ENCODE measurements around the gene LGSN.

DNA sequence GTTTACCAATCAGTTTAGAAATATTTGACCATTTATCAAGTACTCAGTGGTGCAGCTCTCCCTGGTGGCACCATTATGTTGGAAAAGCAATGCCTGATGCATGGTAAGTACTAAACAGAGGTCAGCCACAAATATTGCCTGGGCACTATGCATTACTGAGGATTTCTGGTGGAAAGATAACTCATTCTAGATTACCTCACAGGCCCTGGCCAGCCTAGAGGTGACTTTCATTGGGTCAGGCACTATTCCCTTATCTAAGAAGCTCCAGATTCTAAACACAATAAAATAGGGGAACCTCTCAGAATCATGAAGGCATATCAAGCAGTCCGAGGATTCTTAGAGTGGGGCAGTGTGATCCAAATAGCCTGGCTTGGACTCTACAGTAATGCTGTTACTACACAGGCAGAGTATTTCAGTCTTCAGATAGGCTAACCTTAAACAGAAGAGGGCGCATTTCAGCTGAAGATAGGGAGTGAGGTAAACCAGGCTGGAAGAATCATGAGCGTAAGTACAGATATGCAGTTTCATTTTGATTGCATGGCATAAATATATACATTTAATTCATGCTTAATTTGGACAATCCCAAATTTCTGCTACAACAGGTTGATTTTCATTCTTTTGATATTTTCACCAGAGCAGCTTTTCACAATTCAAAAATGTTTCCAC lies 12.1 kb downstream of the LGSN start:
- TF ChIP-seq GATA3 (IDR thresholded peaks at IDR 0.05; ENCODE audit: low read depth, low read length): no peak
- TF ChIP-seq GATA2 (IDR thresholded peaks at IDR 0.05; ENCODE audit: low read depth, low read length): no peak
